ENCODE measurements around the gene GPR84. TPM values are rescaled to one million over a fixed set of nuclear protein-coding genes. Genes with fewer than 3 reads are reported as not detected.

The GPR84 gene
- polyA plus RNA-seq, 3 donors: 2.4 to 14.2 (median 5.6) TPM

DNA sequence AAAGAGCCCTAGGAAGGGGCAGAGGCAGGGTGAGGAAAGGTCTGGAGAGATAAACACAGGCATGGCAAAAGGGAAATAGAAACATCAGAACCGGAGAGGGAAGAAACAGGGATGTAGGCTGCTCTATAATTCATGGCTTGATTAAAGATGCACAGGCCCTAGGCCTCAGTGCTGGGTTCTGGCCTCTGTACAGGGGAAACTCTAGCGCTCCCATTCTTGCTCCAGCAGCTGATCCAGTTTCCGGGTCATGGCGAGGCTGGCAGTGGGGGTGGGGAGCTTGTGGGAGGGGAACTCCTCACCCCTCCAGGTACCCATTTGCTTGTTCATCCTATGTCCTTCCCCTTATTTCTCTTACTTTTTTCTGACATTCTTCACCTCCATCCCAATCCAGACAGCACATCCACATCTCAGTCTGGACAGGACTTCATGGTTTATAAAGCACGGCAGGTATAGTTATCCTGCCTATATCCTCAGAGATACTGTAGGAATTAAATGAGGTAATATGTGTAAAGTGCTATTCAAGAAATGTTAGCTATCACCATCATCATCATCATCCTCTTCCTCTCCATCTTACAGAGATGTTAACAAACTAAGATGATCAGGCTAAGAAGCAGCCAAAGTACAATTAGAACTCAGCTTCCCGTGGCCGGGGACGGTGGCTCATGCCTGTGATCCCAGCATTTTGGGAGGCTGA, 8.0 kb upstream of the GPR84 start:
- Mint-ChIP-seq H3K4me1 (peaks cover 76% of the 10 kb centered on the region), H3K4me3 (peak overlapping the region; percentile 41 to 46), H3K27ac (peak overlapping the region in 6 of 7 donors; percentile 41 to 86 (median 68)), H3K27me3 (ENCODE audit: low read depth in 3 of 3) (peaks cover 0 to 2% (median 0%) of the 10 kb centered on the region in 3 donors), H3K36me3 (peaks cover 69 to 79% of the 10 kb centered on the region in 2 donors), H3K9me3 (peaks cover 0 to 2% (median 0%) of the 10 kb centered on the region in 7 donors)
- Histone ChIP-seq H3K79me2 (ENCODE audit: insufficient read depth, low read length) (peaks cover 17% of the 10 kb centered on the region), H3K27ac (ENCODE audit: low read depth in 1 of 2, low read length in 2 of 2) (peak overlapping the region in 1 of 2 donors; percentile 45), H3K27me3 (ENCODE audit: control insufficient read depth in 2 of 2, insufficient read depth in 2 of 2, low read length in 2 of 2) (no peaks in the 10 kb centered on the region), H2AFZ (ENCODE audit: insufficient read depth, low read depth, low read length, poor library complexity, severe bottlenecking) (no peak overlapping the region), H3K9ac (ENCODE audit: insufficient read depth, low read length, poor library complexity, severe bottlenecking) (no peak overlapping the region), H3K36me3 (replicated peaks in 1 of 2; ENCODE audit: control insufficient read depth in 1 of 2, insufficient read depth in 2 of 2, low read length in 2 of 2) (peaks cover 67 to 81% of the 10 kb centered on the region in 2 donors), H3K4me3 (replicated peaks in 1 of 3; ENCODE audit: low read depth in 2 of 3, low read length in 3 of 3) (no peak overlapping the region), H3K4me1 (ENCODE audit: control insufficient read depth in 1 of 2, insufficient read depth in 2 of 2, low read length in 2 of 2) (peaks cover 36 to 65% of the 10 kb centered on the region in 2 donors), H4K20me1 (ENCODE audit: insufficient read depth, low read length) (peaks cover 86% of the 10 kb centered on the region), H3K4me2 (replicated peaks; ENCODE audit: extremely low read depth, low read length, poor library complexity, severe bottlenecking) (no peak overlapping the region), H3K9me3 (replicated peaks in 1 of 2; ENCODE audit: control insufficient read depth in 1 of 2, insufficient read depth in 1 of 2, low read length in 2 of 2) (no peaks in the 10 kb centered on the region)
- TF ChIP-seq, protein P1, sequence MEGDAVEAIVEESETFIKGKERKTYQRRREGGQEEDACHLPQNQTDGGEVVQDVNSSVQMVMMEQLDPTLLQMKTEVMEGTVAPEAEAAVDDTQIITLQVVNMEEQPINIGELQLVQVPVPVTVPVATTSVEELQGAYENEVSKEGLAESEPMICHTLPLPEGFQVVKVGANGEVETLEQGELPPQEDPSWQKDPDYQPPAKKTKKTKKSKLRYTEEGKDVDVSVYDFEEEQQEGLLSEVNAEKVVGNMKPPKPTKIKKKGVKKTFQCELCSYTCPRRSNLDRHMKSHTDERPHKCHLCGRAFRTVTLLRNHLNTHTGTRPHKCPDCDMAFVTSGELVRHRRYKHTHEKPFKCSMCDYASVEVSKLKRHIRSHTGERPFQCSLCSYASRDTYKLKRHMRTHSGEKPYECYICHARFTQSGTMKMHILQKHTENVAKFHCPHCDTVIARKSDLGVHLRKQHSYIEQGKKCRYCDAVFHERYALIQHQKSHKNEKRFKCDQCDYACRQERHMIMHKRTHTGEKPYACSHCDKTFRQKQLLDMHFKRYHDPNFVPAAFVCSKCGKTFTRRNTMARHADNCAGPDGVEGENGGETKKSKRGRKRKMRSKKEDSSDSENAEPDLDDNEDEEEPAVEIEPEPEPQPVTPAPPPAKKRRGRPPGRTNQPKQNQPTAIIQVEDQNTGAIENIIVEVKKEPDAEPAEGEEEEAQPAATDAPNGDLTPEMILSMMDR (IDR thresholded peaks at IDR 0.05): no peak
- 17% methylated on average over 1 of the region's 8 CpGs for WGBS (ENCODE audit: insufficient coverage)
- peak in 1 of 3 donors; percentile 50 for DNase-seq
- intact Hi-C loops (cut with micrococcal nuclease): loop anchor here in 1 of 2 donors (5.0 kb wide), 1 partner anchor 35 kb away; no protein-coding TSS in a partner anchor

DNA sequence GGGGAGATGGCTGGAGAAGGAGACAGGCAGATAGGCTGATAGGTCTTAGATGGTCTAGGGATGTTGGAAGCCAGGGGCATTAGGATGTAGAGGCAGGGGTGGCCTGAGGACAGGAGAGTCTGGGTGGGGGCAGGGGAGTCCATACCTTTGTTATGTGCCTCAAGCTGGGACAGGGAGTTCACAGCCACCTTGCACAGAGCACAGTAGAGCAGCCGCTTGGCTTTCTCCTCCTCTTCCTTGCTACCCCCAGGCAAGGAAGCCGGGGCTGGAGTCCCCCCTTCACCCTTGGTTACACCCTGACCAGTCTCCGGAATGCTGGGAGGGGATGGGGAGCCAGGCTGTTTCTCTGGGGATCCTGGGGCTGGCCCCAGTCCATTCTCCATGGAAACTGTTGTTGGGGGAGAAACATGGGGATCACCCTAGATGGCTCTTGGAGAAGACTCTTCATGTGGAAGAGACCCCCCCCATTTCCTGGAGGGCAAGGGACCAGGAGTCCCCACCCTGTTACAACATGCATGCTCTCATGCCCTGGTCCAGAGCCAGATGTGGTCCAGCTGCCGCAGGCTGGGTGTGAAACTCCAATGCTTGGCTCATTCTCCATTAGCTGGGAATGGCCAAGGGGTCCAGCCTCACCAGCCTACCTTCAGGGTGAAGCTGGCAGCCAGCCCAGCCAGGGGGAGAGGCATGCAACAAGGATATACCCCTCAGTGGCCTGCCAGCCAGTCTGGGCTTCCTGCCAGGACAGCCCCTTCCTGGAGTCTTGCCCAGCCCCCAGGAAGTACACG, 7.2 kb upstream of the GPR84 start:
- 0% methylated on average over 2 of the region's 5 CpGs for WGBS (ENCODE audit: insufficient coverage)
- H2AFZ ChIP-seq (ENCODE audit: insufficient read depth, low read depth, low read length, poor library complexity, severe bottlenecking): no peak overlapping the region
- Mint-ChIP-seq H3K4me3 (peak overlapping the region; percentile 28 to 46), H3K9me3 (peaks cover 0 to 2% (median 0%) of the 10 kb centered on the region in 7 donors), H3K27ac (peak overlapping the region in 6 of 7 donors; percentile 49 to 86 (median 65)), H3K4me1 (peaks cover 78% of the 10 kb centered on the region), H3K36me3 (peaks cover 62 to 71% of the 10 kb centered on the region in 2 donors), H3K27me3 (ENCODE audit: low read depth in 3 of 3) (peaks cover 0 to 2% (median 0%) of the 10 kb centered on the region in 3 donors)
- H3K79me2 ChIP-seq (ENCODE audit: insufficient read depth, low read length): peaks cover 10% of the 10 kb centered on the region
- peak overlapping the region in 1 of 2 donors; percentile 45 for H3K27ac ChIP-seq (ENCODE audit: low read depth in 1 of 2, low read length in 2 of 2)
- intact Hi-C loops (cut with micrococcal nuclease): loop anchor here in 1 of 2 donors (5.0 kb wide), 1 partner anchor 34 kb away; no protein-coding TSS in a partner anchor
- H3K9ac ChIP-seq (ENCODE audit: insufficient read depth, low read length, poor library complexity, severe bottlenecking): no peak overlapping the region
- H3K4me3 ChIP-seq (replicated peaks in 1 of 3; ENCODE audit: low read depth in 2 of 3, low read length in 3 of 3): no peak overlapping the region
- no peaks in the 10 kb centered on the region for H3K9me3 ChIP-seq (replicated peaks in 1 of 2; ENCODE audit: control insufficient read depth in 1 of 2, insufficient read depth in 1 of 2, low read length in 2 of 2)
- TF ChIP-seq, protein P1 (IDR thresholded peaks at IDR 0.05): no peak
- peaks cover 79% of the 10 kb centered on the region for H4K20me1 ChIP-seq (ENCODE audit: insufficient read depth, low read length)
- H3K27me3 ChIP-seq (ENCODE audit: control insufficient read depth in 2 of 2, insufficient read depth in 2 of 2, low read length in 2 of 2): no peaks in the 10 kb centered on the region
- no peak for DNase-seq
- no peak overlapping the region for H3K4me2 ChIP-seq (replicated peaks; ENCODE audit: extremely low read depth, low read length, poor library complexity, severe bottlenecking)
- peaks cover 64 to 74% of the 10 kb centered on the region in 2 donors for H3K36me3 ChIP-seq (replicated peaks in 1 of 2; ENCODE audit: control insufficient read depth in 1 of 2, insufficient read depth in 2 of 2, low read length in 2 of 2)
- peaks cover 37 to 68% of the 10 kb centered on the region in 2 donors for H3K4me1 ChIP-seq (ENCODE audit: control insufficient read depth in 1 of 2, insufficient read depth in 2 of 2, low read length in 2 of 2)

All from CD14-positive monocyte (primary cell).